ENCODE data around the gene PRORP. TPM values are rescaled to one million over a fixed set of nuclear protein-coding genes. Genes with fewer than 3 reads are reported as not detected.

PRORP gene
- total RNA-seq, 1 donor from 2014 or later = 22.4 TPM

DNA sequence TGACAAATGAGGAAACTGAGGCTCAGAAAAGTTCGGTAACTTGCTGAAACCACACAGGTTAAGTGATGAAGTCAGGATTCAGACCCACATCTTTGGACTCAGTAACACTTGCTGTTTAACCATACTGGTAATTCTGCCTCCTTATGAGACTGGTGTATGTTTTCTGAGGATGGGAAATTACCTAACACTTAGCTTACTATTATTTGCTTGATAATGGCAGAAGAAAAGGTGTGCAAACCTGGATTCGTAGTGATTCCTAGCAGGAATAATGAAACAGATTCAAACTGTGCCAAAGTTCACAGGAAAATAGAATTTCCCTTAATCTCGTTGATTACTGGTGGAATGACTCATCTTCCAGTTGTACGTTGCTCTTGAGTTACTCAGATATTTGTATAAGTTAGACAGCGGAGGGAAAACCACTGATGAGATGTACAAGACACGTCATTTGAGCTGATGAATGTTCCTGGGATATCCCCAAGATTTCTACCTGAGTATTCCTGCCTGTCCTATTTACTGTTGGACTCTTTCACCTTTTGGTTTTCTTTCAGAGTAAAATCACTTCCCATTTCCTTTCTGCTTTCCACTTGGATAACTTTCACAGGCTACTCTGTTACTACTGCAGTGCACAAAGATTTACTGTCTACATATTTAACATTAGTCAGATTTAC lies 37.5 kb downstream of the PRORP start:
- Histone ChIP-seq H3K4me3 (no peak overlapping the region), H3K27me3 (ENCODE audit: low read depth) (no peaks in the 10 kb centered on the region), H3K4me1 (peaks cover 29% of the 10 kb centered on the region), H3K9me3 (no peaks in the 10 kb centered on the region), H3K36me3 (peaks cover 5% of the 10 kb centered on the region), H3K27ac (peak overlapping the region; percentile 7)
- ATAC-seq = peak in 1 of 2 donors; percentile 90
- TF ChIP-seq, protein P1, sequence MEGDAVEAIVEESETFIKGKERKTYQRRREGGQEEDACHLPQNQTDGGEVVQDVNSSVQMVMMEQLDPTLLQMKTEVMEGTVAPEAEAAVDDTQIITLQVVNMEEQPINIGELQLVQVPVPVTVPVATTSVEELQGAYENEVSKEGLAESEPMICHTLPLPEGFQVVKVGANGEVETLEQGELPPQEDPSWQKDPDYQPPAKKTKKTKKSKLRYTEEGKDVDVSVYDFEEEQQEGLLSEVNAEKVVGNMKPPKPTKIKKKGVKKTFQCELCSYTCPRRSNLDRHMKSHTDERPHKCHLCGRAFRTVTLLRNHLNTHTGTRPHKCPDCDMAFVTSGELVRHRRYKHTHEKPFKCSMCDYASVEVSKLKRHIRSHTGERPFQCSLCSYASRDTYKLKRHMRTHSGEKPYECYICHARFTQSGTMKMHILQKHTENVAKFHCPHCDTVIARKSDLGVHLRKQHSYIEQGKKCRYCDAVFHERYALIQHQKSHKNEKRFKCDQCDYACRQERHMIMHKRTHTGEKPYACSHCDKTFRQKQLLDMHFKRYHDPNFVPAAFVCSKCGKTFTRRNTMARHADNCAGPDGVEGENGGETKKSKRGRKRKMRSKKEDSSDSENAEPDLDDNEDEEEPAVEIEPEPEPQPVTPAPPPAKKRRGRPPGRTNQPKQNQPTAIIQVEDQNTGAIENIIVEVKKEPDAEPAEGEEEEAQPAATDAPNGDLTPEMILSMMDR (IDR thresholded peaks at IDR 0.05) = no peak
- DNase-seq = no peak
- intact Hi-C loops (cut with DNase I) = no loop called here

DNA sequence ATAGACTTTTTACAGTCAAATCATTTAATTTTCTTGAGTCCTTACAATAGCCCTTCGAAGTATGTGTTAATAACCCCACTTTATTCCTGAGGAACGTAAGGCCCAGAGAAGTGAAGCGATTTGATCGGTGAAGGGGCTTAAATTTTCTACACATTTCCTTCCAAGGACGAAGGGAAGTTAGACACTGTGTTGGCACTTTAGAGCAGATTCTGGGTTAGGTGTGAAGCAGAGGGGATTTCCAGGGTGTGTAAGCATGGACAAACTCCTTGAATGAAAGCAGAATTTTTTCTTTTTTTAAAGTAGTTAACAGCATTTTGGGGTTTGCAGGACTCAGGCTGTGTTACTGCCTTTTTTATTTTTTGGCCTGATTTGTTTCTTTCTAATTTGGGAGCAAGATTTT lies 38.9 kb downstream of the PRORP start:
- intact Hi-C loops (cut with DNase I) = no loop called here
- TF ChIP-seq, protein P1 (IDR thresholded peaks at IDR 0.05) = no peak
- Histone ChIP-seq H3K4me3 (no peak overlapping the region), H3K27ac (no peak overlapping the region), H3K4me1 (peaks cover 18% of the 10 kb centered on the region), H3K36me3 (peaks cover 5% of the 10 kb centered on the region), H3K9me3 (no peaks in the 10 kb centered on the region), H3K27me3 (ENCODE audit: low read depth) (no peaks in the 10 kb centered on the region)
- DNase-seq = no peak
- peak; percentile 30 to 80 for ATAC-seq

DNA sequence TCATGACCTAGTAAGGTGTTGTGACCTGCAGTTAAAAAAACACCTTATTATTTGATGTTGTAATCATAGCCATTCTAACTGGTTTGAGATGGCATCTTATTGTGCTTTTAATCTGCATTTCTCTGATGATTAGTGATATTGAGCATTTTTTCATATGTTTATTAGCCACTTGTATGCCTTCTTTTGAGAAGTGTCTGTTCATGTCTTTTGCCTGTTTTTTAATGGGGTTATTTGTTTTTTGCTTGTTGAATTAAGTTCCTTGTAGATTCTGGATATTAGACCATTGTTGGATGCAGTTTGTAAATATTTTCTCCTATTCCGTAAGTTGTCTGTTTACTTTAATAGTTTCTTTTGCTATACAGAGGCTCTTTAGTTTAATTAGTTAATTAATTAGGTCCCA lies 41.0 kb downstream of the PRORP start:
- TF ChIP-seq, protein P1 (IDR thresholded peaks at IDR 0.05) = no peak
- H3K9me3 ChIP-seq = no peaks in the 10 kb centered on the region
- no peak overlapping the region for H3K4me3 ChIP-seq
- no peak for DNase-seq
- peaks cover 10% of the 10 kb centered on the region for H3K36me3 ChIP-seq
- ATAC-seq = no peak
- H3K4me1 ChIP-seq = peaks cover 11% of the 10 kb centered on the region
- H3K27ac ChIP-seq = no peak overlapping the region
- H3K27me3 ChIP-seq (ENCODE audit: low read depth) = no peaks in the 10 kb centered on the region
- intact Hi-C loops (cut with DNase I) = no loop called here

GRCh38 chr14:35164849-35165248 lies 42.5 kb downstream of the PRORP start:
- Histone ChIP-seq H3K27ac (no peak overlapping the region), H3K9me3 (no peaks in the 10 kb centered on the region), H3K36me3 (peaks cover 5% of the 10 kb centered on the region), H3K4me1 (peaks cover 8% of the 10 kb centered on the region), H3K27me3 (ENCODE audit: low read depth) (no peaks in the 10 kb centered on the region), H3K4me3 (no peak overlapping the region)
- intact Hi-C loops (cut with DNase I) = no loop called here
- DNase-seq = no peak
- no peak for ATAC-seq
- TF ChIP-seq, protein P1 (IDR thresholded peaks at IDR 0.05) = no peak

- Histone ChIP-seq H3K27ac (no peak overlapping the region), H3K4me3 (no peak overlapping the region), H3K4me1 (no peaks in the 10 kb centered on the region), H3K9me3 (no peaks in the 10 kb centered on the region), H3K27me3 (ENCODE audit: low read depth) (no peaks in the 10 kb centered on the region), H3K36me3 (peaks cover 5% of the 10 kb centered on the region)
- DNase-seq = no peak
- ATAC-seq = no peak
- intact Hi-C loops (cut with DNase I) = no loop called here
- TF ChIP-seq, protein P1 (IDR thresholded peaks at IDR 0.05) = no peak
These were observed 45.1 kb downstream of the PRORP start for GRCh38 chr14:35167496-35167895.

Other genes with a start within 250 kb of the PRORP start
- gene BAZ1A, start 247.2 kb upstream of the PRORP start, total RNA-seq = 43.5 TPM
- 41.7 TPM for gene SRP54, start 139.6 kb upstream of the PRORP start, total RNA-seq
- gene FAM177A1, start 76.3 kb upstream of the PRORP start, total RNA-seq = 104 TPM
- 41.4 TPM for gene PPP2R3C, start 562 bp upstream of the PRORP start, total RNA-seq
- gene PSMA6, start 169.8 kb downstream of the PRORP start, total RNA-seq = 159 TPM